Dendritic cell treated with granulocyte-macrophage colony-stimulating factor and Interleukin-4, amounts not matched to agents 40 ng/mL and 50 ng/mL, for 4 days (primary cell): ENCODE results near the gene RAB20.

ENCODE experiments used
- H3K27ac Mint-ChIP-seq: one replicate; pipeline ENCODE4 v1.8.0; 2022; ENCODE audit warnings: mild to moderate bottlenecking, mixed read lengths
- H3K27me3 Mint-ChIP-seq: one replicate; pipeline ENCODE4 v1.8.0; 2022; ENCODE audit warnings: mild to moderate bottlenecking, mixed read lengths
- H3K36me3 Mint-ChIP-seq: one replicate; pipeline ENCODE4 v1.8.0; 2022; ENCODE audit warnings: low read depth, mixed read lengths
- H3K4me1 Mint-ChIP-seq: one replicate; pipeline ENCODE4 v1.8.0; 2022; ENCODE audit warnings: low read depth, mixed read lengths
- H3K4me3 Mint-ChIP-seq: one replicate; pipeline ENCODE4 v1.8.0; 2022; ENCODE audit warnings: mild to moderate bottlenecking, moderate library complexity, mixed read lengths
- H3K9me3 Mint-ChIP-seq: one replicate; pipeline ENCODE4 v1.8.0; 2022; ENCODE audit warnings: mixed read lengths
- intact Hi-C: fragments of 100-400 bp; cut with micrococcal nuclease; formaldehyde crosslinking; loops from one replicate; pipeline ENCODE4 v1.15.0; 2022

Gene RAB20

DNA sequence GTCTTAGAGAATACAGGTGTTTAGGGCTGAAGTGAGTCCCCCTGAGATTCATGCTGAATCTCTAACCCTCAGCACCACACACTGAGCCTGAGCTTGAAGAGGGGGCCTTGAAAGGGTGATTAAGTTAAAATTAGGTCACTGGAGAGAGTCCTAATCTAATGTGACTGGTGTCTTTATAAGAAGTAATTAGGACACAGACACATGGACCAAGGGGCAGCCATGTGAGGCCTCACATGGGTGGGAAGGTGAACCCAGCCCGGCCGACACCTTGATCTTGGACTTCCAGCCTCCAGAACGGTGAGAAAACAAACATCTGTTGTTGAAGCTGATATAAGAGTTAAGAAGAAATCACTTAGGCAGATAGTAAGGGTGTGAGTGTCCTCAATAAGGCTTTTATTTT, 7.1 kb upstream of the RAB20 start:
- Mint-ChIP-seq H3K4me3 (no peak overlapping the region), H3K9me3 (no peaks in the 10 kb centered on the region), H3K27me3 (peaks cover 18% of the 10 kb centered on the region), H3K4me1 (peaks cover 16% of the 10 kb centered on the region), H3K27ac (no peak overlapping the region), H3K36me3 (no peaks in the 10 kb centered on the region)
- intact Hi-C loops: no loop called here

GRCh38 chr13:110566171-110566570, 4.6 kb upstream of the RAB20 start:
- Mint-ChIP-seq H3K36me3 (peaks cover 3% of the 10 kb centered on the region), H3K4me3 (no peak overlapping the region), H3K27me3 (peaks cover 4% of the 10 kb centered on the region), H3K27ac (no peak overlapping the region), H3K9me3 (no peaks in the 10 kb centered on the region), H3K4me1 (peaks cover 23% of the 10 kb centered on the region)
- intact Hi-C loops: no loop called here

- Mint-ChIP-seq H3K27me3 (peaks cover 4% of the 10 kb centered on the region), H3K4me1 (peaks cover 30% of the 10 kb centered on the region), H3K27ac (no peak overlapping the region), H3K4me3 (no peak overlapping the region), H3K9me3 (no peaks in the 10 kb centered on the region), H3K36me3 (peaks cover 10% of the 10 kb centered on the region)
- intact Hi-C loops: no loop called here
Observed at GRCh38 chr13:110565296-110565695, 3.8 kb upstream of the RAB20 start.

- intact Hi-C loops: loop anchor here (5.0 kb wide), 2 partner anchors 42 to 112 kb away; no protein-coding TSS in a partner anchor
- H3K9me3 Mint-ChIP-seq: no peaks in the 10 kb centered on the region
- peaks cover 38% of the 10 kb centered on the region for H3K4me1 Mint-ChIP-seq
- H3K27ac Mint-ChIP-seq: no peak overlapping the region
- peaks cover 17% of the 10 kb centered on the region for H3K36me3 Mint-ChIP-seq
- no peak overlapping the region for H3K4me3 Mint-ChIP-seq
- peaks cover 4% of the 10 kb centered on the region for H3K27me3 Mint-ChIP-seq
Observed at GRCh38 chr13:110564472-110564985, 3.0 kb upstream of the RAB20 start.

DNA sequence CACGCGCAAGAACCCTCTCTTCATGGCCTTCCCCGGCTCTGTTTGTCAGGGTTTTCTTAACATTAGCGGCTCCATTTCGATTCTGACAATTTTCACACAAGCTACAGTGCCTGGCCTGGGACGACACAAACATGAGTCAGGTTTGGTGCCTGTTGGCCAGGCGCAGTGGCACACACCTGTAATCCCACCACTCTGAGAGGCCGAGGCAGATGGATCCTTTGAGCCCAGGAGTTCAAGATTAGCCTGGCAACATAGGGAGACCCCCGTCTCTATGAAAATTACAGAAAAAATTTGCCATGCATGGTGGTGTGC, 1.9 kb upstream of the RAB20 start:
- no peak overlapping the region for H3K4me3 Mint-ChIP-seq
- H3K9me3 Mint-ChIP-seq: no peaks in the 10 kb centered on the region
- no peak overlapping the region for H3K27ac Mint-ChIP-seq
- intact Hi-C loops: loop anchor here (5.0 kb wide), 2 partner anchors 41 to 111 kb away; no protein-coding TSS in a partner anchor
- peaks cover 48% of the 10 kb centered on the region for H3K4me1 Mint-ChIP-seq
- H3K27me3 Mint-ChIP-seq: peaks cover 3% of the 10 kb centered on the region
- H3K36me3 Mint-ChIP-seq: peaks cover 28% of the 10 kb centered on the region

DNA sequence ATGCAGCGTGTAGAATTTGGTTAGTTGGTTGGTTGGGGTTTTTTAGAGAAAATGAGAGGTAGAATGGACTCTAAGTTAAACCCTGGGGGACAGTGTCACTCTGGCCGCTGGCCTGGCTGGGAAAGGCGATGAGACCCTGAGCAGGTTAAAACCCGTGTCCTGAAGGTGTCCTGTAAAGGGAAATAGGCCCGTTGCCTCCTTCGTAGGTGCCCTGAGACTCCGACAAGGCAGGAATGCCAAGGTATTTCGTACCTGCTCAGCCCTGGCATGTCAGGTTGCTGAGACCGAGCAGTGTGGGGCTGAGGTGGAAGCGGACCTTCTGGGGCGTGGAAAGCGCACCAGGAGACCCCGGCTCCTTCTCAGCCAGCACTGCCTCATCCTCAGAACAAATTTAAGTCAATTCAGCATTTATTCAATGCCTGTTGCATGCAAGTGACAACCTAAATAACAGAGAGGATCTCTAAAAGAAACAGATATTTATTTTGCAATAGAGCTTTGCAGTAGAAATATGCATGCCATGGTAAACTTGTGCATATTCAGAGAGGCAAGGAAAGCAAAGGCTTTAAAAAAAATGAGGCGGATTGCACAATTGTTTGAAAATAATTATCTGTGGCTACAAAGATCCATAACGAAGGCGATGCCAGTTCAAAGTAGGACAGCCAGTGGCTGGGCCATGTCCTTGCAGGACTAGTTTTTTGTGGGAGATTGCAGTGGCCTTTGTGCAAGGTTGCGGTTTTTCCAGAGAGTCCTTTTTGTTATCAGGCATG, 1.4 kb upstream of the RAB20 start:
- Mint-ChIP-seq H3K4me1 (peaks cover 53% of the 10 kb centered on the region), H3K9me3 (no peaks in the 10 kb centered on the region), H3K27ac (peak overlapping the region; percentile 86), H3K36me3 (peaks cover 34% of the 10 kb centered on the region), H3K27me3 (peaks cover 3% of the 10 kb centered on the region), H3K4me3 (peak overlapping the region; percentile 88)
- intact Hi-C loops: loop anchor here (5.0 kb wide), 2 partner anchors 41 to 111 kb away; no protein-coding TSS in a partner anchor

DNA sequence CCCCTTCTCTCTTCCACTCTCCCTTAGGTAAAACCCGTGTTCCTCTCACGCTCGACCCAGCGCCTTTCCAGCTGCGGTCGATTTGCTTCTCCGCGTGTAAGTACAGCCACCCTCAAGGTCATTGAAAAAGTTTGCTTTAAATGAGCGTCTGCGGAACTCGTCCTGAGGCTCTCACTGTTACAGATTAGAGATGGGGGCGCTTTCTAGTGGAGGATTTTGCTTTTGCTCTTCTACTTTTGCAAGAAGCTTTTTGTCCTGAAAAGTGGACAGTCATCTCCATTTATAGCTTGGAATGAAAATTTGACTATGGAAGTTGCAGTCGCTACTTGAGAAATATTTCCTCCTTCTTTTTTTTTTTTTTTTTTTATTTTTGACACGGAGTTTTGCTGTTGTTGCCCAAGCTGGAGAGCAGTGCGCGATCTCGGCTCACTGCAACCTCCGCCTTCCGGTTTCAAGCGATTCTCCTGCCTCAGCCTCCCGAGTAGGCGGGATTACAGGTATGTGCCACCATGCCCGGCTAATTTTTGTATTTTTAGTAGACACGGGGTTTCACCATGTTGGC, 595 bp upstream of the RAB20 start:
- peaks cover 60% of the 10 kb centered on the region for H3K4me1 Mint-ChIP-seq
- H3K27me3 Mint-ChIP-seq: peaks cover 3% of the 10 kb centered on the region
- H3K36me3 Mint-ChIP-seq: peaks cover 41% of the 10 kb centered on the region
- intact Hi-C loops: loop anchor here (5.0 kb wide), 2 partner anchors 40 to 110 kb away; no protein-coding TSS in a partner anchor
- peak overlapping the region; percentile 86 for H3K27ac Mint-ChIP-seq
- H3K9me3 Mint-ChIP-seq: peaks cover under 1% of the 10 kb centered on the region
- H3K4me3 Mint-ChIP-seq: peak overlapping the region; percentile 88

DNA sequence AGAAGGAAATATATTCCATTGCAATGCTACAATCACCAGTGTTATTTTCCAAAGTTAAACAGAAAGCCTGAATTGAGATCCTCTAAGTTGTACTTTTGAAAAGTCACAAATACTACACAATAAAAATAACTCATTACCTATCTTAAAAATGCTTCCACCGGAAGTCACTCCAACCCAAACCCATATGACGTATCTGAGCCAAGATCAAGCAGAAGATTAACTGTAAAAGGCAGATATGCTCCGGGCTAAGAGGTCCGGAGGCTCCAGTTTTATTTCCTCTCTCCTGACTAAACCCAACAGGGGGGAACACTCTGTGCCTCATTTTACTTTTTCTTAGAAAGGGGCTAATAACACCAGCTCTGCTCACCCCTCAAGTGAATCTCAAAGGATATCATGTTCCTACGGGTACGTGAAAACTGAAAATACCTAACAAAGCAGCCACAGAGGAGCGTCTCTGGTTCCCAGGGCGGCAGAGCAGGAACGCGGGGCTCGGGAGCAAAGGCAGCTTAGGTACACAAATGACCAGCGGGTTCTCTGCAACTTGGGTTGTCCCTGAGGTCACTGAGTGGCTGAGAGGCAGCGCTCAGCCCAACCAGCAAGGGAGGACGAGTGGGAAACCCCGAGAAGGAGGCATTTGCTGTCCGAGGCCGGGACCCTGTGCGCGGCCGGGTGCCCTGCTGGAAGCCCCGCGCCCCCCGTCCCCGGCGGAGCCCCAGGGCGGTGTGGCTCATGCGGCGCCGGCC, 750 bp downstream of the RAB20 start:
- Mint-ChIP-seq H3K4me3 (peak overlapping the region; percentile 88), H3K4me1 (peaks cover 74% of the 10 kb centered on the region), H3K9me3 (peaks cover 6% of the 10 kb centered on the region), H3K36me3 (peaks cover 51% of the 10 kb centered on the region), H3K27ac (peak overlapping the region; percentile 86), H3K27me3 (peaks cover 3% of the 10 kb centered on the region)
- intact Hi-C loops: loop anchor here (2.0 to 5.0 kb wide), 3 partner anchors 38 to 108 kb away; partner anchors contain the start of gene NAXD

GRCh38 chr13:110559986-110560385, 1.5 kb downstream of the RAB20 start:
- Mint-ChIP-seq H3K4me1 (peaks cover 82% of the 10 kb centered on the region), H3K36me3 (peaks cover 59% of the 10 kb centered on the region), H3K9me3 (peaks cover 6% of the 10 kb centered on the region), H3K27ac (peak overlapping the region; percentile 86), H3K4me3 (peak overlapping the region; percentile 88), H3K27me3 (peaks cover 3% of the 10 kb centered on the region)
- intact Hi-C loops: loop anchor here (2.0 to 5.0 kb wide), 3 partner anchors 38 to 108 kb away; partner anchors contain the start of gene NAXD

- Mint-ChIP-seq H3K36me3 (peaks cover 64% of the 10 kb centered on the region), H3K27ac (peak overlapping the region; percentile 86), H3K9me3 (peaks cover 6% of the 10 kb centered on the region), H3K27me3 (no peaks in the 10 kb centered on the region), H3K4me3 (peak overlapping the region; percentile 88), H3K4me1 (peaks cover 82% of the 10 kb centered on the region)
- intact Hi-C loops: no loop called here
Observed at GRCh38 chr13:110559429-110559943, 2.0 kb downstream of the RAB20 start.

DNA sequence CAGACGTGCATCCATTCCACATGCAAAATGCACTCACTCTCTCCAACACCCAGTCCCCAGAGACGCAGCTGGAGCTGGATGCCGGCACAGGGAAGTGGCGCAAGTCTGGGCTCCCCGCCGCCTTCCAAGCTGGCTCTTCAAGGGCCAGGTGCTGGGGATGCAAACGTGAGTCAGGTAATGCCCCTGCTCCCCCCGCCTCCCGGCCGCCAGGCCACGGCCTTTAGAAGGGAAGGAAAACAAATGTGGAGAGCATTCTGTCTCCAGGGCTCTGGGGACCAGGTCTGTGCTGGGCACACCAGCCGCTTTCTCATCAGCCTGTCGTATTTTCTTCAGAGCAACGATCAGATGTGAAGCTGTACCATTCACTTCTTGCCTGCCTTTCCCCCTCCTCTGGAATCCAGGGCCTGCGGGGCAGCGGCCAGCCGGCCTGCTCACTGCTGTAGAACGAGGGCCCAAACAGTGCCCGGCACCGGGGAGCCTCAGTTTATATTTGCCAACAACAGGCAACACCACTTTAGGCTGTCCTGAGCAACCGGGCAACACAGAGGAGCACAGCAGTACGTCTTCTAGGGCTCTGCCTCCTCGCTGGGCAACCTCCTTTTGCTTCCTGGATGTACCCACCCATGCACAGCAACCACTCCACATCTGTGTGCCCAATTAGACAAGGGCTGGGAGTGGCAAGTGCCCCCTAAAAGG, 3.8 kb downstream of the RAB20 start:
- peaks cover 6% of the 10 kb centered on the region for H3K9me3 Mint-ChIP-seq
- no peak overlapping the region for H3K4me3 Mint-ChIP-seq
- intact Hi-C loops: no loop called here
- H3K36me3 Mint-ChIP-seq: peaks cover 75% of the 10 kb centered on the region
- no peaks in the 10 kb centered on the region for H3K27me3 Mint-ChIP-seq
- H3K27ac Mint-ChIP-seq: peak overlapping the region; percentile 14
- peaks cover 78% of the 10 kb centered on the region for H3K4me1 Mint-ChIP-seq

DNA sequence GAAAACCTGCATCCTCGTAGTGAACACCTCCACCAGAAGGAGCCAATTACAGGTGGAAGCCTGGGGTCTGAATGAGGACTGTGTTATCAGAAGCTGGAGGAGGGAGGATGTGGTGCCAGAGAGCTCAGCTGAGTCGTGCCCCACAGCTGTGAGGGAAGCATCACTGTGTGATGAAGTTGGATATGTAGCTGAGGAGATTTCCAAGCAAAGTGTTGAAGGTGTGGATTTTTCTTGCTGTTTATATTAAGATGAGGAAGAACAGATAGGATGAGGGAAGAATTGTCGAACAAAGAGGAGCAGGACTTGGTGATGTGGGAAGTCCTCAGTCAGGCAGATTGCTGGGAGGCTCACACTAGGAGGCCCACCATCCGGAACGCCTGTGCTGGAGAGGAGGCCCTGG, 4.4 kb downstream of the RAB20 start:
- peaks cover 77% of the 10 kb centered on the region for H3K36me3 Mint-ChIP-seq
- peaks cover 6% of the 10 kb centered on the region for H3K9me3 Mint-ChIP-seq
- H3K27me3 Mint-ChIP-seq: no peaks in the 10 kb centered on the region
- peaks cover 73% of the 10 kb centered on the region for H3K4me1 Mint-ChIP-seq
- H3K4me3 Mint-ChIP-seq: no peak overlapping the region
- H3K27ac Mint-ChIP-seq: peak overlapping the region; percentile 14
- intact Hi-C loops: no loop called here

DNA sequence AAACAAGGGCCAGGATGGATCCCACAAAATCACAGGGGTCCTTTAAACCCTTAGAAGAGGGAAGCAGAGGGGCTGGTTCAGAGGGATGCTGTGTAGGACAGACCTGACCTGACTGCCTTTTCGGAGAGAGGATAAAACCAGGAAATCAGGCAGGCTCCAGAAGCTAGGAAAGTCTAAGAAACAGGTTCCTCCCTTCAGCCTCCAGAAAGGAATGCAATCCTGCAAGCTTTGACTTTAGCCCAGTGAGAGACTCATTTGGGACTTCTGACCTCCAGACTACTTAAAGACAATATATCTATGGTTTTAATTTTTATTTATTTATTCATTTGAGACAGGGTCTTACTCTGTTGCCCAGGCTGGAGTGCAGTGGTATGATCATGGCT, 5.3 kb downstream of the RAB20 start:
- H3K4me3 Mint-ChIP-seq: no peak overlapping the region
- peaks cover 6% of the 10 kb centered on the region for H3K9me3 Mint-ChIP-seq
- peaks cover 77% of the 10 kb centered on the region for H3K4me1 Mint-ChIP-seq
- H3K27ac Mint-ChIP-seq: peak overlapping the region; percentile 44
- no peaks in the 10 kb centered on the region for H3K27me3 Mint-ChIP-seq
- intact Hi-C loops: no loop called here
- peaks cover 80% of the 10 kb centered on the region for H3K36me3 Mint-ChIP-seq
